ENCODE data around the gene CKB.

The CKB gene

GRCh38 chr14:103476631-103477030 lies 46.0 kb downstream of the CKB start:
- no peak for DNase-seq

- DNase-seq = no peak
These were observed 46.6 kb downstream of the CKB start for GRCh38 chr14:103476065-103476464.

- no peak for DNase-seq
These were observed 47.7 kb downstream of the CKB start for GRCh38 chr14:103474893-103475292.

GRCh38 chr14:103472939-103473338 lies 49.7 kb downstream of the CKB start:
- no peak for DNase-seq

Data from activated effector memory CD4-positive, alpha-beta T cell treated with Interleukin-2 at 50 U/mL for 16 hours (primary cell).